HepG2 (cell line): Measurements from ENCODE around the gene PCGF5. TPM values are rescaled to one million over a fixed set of nuclear protein-coding genes. Genes with fewer than 3 reads are reported as not detected.
A peak's percentile ranks its signal among the peaks of the same experiment; 100 is the strongest.

Experiments used
- DR1 ChIP-seq: sonication (generic); formaldehyde crosslinking; IDR thresholded peaks from 2 replicates; pipeline ENCODE4 v1.8.0; 2021; ENCODE audit warnings: mild to moderate bottlenecking, missing genetic modification reagents, inconsistent platforms
- HES4 ChIP-seq: sonication (generic); formaldehyde crosslinking; IDR thresholded peaks from 2 replicates; pipeline ENCODE4 v1.9.0; 2021; ENCODE audit warnings: mild to moderate bottlenecking, missing genetic modification reagents, borderline replicate concordance
- HNF4A ChIP-seq: sonication (generic); formaldehyde crosslinking; IDR thresholded peaks from 2 replicates; pipeline ENCODE4 v1.4.0; 2020; ENCODE audit warnings: missing genetic modification reagents
- HNRNPLL ChIP-seq: fragments of 200-400 bp; formaldehyde crosslinking; IDR thresholded peaks from 2 replicates; pipeline ENCODE4 v1.6.1; 2017; ENCODE audit warnings: mild to moderate bottlenecking, low read depth, low read length; ENCODE audit not compliant: poor library complexity, severe bottlenecking
- LRRFIP1 ChIP-seq: sonication (generic); formaldehyde crosslinking; conservative IDR thresholded peaks from 2 replicates; pipeline ENCODE4 v1.4.0; 2020; ENCODE audit warnings: missing genetic modification reagents
- MXD1 ChIP-seq: sonication (generic); formaldehyde crosslinking; IDR thresholded peaks from 2 replicates; pipeline ENCODE4 v1.4.0; 2020; ENCODE audit warnings: mild to moderate bottlenecking, missing genetic modification reagents
- U2AF1 ChIP-seq: fragments of 200-400 bp; formaldehyde crosslinking; optimal IDR thresholded peaks from 2 replicates; pipeline ENCODE3; 2017; ENCODE audit warnings: mild to moderate bottlenecking, low read depth, low read length
- USF2 ChIP-seq, 2 experiments: sonication (generic) in 1 of 2; formaldehyde crosslinking in 1 of 2; IDR thresholded peaks; 2 replicates each; pipeline versions ENCODE4 v1.5.1 to v1.6.1; 2011 to 2020; ENCODE audit warnings: borderline replicate concordance in 1 of 2, low read depth in 1 of 2, low read length in 1 of 2, mild to moderate bottlenecking in 1 of 2, missing genetic modification reagents in 1 of 2, moderate library complexity in 1 of 2
- ZFP36L2 ChIP-seq: sonication (generic); formaldehyde crosslinking; IDR thresholded peaks from 2 replicates; pipeline ENCODE4 v1.4.0; 2020; ENCODE audit warnings: missing genetic modification reagents
- ZHX2 ChIP-seq, 2 experiments: sonication (generic) in 1 of 2; formaldehyde crosslinking in 1 of 2; IDR thresholded peaks; 2 replicates each; pipeline versions ENCODE4 v1.6.1 to v1.9.0; 2014 to 2022; ENCODE audit warnings: antibody characterized with exemption in 1 of 2, borderline replicate concordance in 1 of 2, inconsistent platforms in 1 of 2, low read depth in 1 of 2, missing genetic modification reagents in 1 of 2
- ZNF136 ChIP-seq: sonication (generic); formaldehyde crosslinking; IDR thresholded peaks from 2 replicates; pipeline ENCODE4 v1.8.1; 2022; ENCODE audit warnings: low read depth, mild to moderate bottlenecking, moderate library complexity, missing genetic modification reagents
- ZNF138 ChIP-seq: sonication (generic); formaldehyde crosslinking; IDR thresholded peaks from 2 replicates; pipeline ENCODE4 v1.5.0; 2020; ENCODE audit warnings: mild to moderate bottlenecking, low read depth, missing genetic modification reagents
- ZNF329 ChIP-seq: sonication (generic); formaldehyde crosslinking; IDR thresholded peaks from 2 replicates; pipeline ENCODE4 v1.9.0; 2021; ENCODE audit warnings: low read depth, mild to moderate bottlenecking, missing genetic modification reagents
- ZNF564 ChIP-seq: sonication (generic); formaldehyde crosslinking; IDR thresholded peaks from 2 replicates; pipeline ENCODE4 v1.8.1; 2023; ENCODE audit warnings: mild to moderate bottlenecking, missing genetic modification reagents
- ZNF720 ChIP-seq: sonication (generic); formaldehyde crosslinking; IDR thresholded peaks from 2 replicates; pipeline ENCODE4 v1.4.0; 2020; ENCODE audit warnings: missing genetic modification reagents
- ZSCAN9 ChIP-seq: IDR thresholded peaks from 2 replicates; pipeline ENCODE4 v1.6.1; 2016; ENCODE audit warnings: borderline replicate concordance
- polyA plus RNA-seq, 8 experiments: library from polyadenylated mRNA; depleted of rRNA in 3 of 8; stranded (reverse) in 7 of 8; unstranded in 1 of 8; fragments of >200 nt; fragmentation: Illumina TruSeq in 4 of 8; extraction: Trizol in 4 of 8; gene quantifications; 2 replicates each; pipeline versions ENCODE4 v1.2.1 to v1.2.3, GENCODE V29; 2011 to 2016; ENCODE audit warnings: low read depth in 4 of 8, missing spikeins in 1 of 8, mixed read lengths in 1 of 8; ENCODE audit not compliant: insufficient read depth in 1 of 8
- total RNA-seq, 5 experiments: library from RNA; depleted of rRNA; stranded (reverse); fragments of >200 nt; fragmentation: Illumina TruSeq; extraction: Trizol; gene quantifications; 2 replicates each; pipeline ENCODE4 v1.2.3, GENCODE V29; 2016; ENCODE audit warnings: low read depth in 1 of 5

The PCGF5 gene
- total and polyA plus RNA-seq, 2 of the 13 experiments (the other 11 are each of a cell fraction or from before 2014, with no cell fraction given), result 61.3 to 138 TPM

- TF ChIP-seq MXD1 (CRISPR knock-in tag), result no peak
- no peak for TF ChIP-seq LRRFIP1 (CRISPR knock-in tag)
- TF ChIP-seq ZNF136, result 0 out of 2 replicates have a peak, but pooled peaks have one; percentile 6
- TF ChIP-seq U2AF1, result no peak
- TF ChIP-seq HES4 (CRISPR knock-in tag), result no peak; the same call in 1 of the 2 replicates
- no peak for TF ChIP-seq ZHX2 (IDR thresholded peaks at IDR 0.05; ENCODE audit: low read depth)
- TF ChIP-seq ZHX2 (CRISPR knock-in tag; IDR thresholded peaks at IDR 0.05; ENCODE audit: borderline replicate concordance), result no peak
- TF ChIP-seq ZNF329, result 0 out of 2 replicates have a peak, but pooled peaks have one; percentile 35
- no peak for TF ChIP-seq ZNF564 (CRISPR knock-in tag)
- no peak for TF ChIP-seq ZNF720 (CRISPR knock-in tag)
- no peak for TF ChIP-seq ZNF138
- no peak for TF ChIP-seq ZSCAN9 (CRISPR knock-in tag)
- TF ChIP-seq HNF4A (CRISPR knock-in tag), result no peak
- no peak for TF ChIP-seq ZFP36L2 (CRISPR knock-in tag)
- TF ChIP-seq DR1 (CRISPR knock-in tag), result no peak
- TF ChIP-seq USF2 (IDR thresholded peaks at IDR 0.05; ENCODE audit: low read depth, low read length), result no peak
- TF ChIP-seq USF2 (CRISPR knock-in tag; IDR thresholded peaks at IDR 0.05; ENCODE audit: borderline replicate concordance), result peak; percentile 30; the same call in 1 of the 2 replicates
- TF ChIP-seq HNRNPLL, result peak; percentile 12
Measured at GRCh38 chr10:91220954-91221675, 652 bp downstream of the PCGF5 start (continued).
